GM12864 (cell line): ENCODE results near the gene MEOX2.

Source experiments
- DNase-seq: peaks from one replicate; pipeline ENCODE4 v3.0.0-alpha.2; 2011; ENCODE audit warnings: low read depth
- H3K4me3 ChIP-seq: 2 replicates; pipeline ENCODE4 v1.5.1; 2011; ENCODE audit warnings: mild to moderate bottlenecking, low read depth, low read length, control low read depth
- CTCF ChIP-seq: IDR thresholded peaks from 2 replicates; pipeline ENCODE4 v1.5.1; 2011; ENCODE audit warnings: low read depth, mild to moderate bottlenecking, moderate library complexity, low read length, control low read depth, inconsistent platforms; ENCODE audit errors: missing control alignments

MEOX2 gene

DNA sequence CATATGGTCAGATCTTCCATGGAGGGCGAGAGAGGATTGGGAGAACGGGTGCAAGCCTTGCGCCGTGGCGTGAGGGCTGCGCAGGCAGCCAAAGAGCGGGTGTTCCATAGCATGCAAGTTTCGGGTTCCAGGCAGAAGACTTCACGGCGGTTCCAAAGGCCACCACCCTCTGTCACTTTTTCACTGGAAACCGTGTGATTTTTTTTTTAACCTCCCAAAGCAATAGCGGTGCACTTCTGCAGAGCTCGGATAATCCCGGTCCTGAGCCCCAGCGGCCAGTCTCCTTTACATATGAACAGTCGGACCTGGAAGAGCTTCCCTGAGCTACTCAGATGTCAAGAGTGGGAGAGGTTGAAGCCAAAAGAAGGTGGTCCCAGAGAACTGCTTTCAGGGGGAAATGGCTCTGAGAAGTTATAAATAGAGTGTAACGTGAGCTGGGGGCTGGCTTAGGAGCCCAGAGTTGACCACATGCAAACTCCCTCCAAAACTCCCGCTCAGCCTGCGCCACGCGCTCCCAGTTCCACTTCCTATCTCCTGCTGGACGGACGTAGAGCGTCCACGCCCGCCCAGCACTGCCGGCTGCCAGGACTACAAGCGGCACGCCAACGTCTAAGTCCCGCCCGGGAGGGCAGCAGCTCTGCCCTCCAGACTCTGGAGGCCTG lies at the start of gene MEOX2:
Gene MEOX2 (minus strand): TSS at position 389 of the 662 bp plus-strand sequence. CDS start 281 bp downstream, at position 108.
- no peak within 1 kb of the TSS for H3K4me3 ChIP-seq
- TF ChIP-seq CTCF = no peak
- DNase-seq = no peak

DNA sequence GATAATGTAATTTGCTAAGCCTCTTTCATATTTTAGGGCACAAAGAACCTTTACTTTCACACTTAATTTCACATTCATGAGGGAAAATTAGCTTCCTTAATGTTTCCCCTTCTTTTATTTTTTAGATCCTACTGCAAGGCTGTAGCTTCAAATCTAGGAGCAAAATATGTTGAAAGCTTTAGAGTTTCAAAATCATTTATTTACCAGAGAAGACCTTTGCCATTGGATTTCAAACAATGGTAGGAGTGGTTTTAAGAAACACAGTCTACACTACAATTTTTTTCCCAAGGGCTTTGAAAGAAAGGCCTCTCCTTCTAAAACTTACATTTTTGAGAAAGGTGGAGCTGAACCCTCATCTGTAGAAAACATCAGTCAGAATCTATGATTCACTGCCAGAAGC lies 43.3 kb upstream of the MEOX2 start:
- no peak for TF ChIP-seq CTCF
- no peak for DNase-seq
- no peak overlapping the region for H3K4me3 ChIP-seq

DNA sequence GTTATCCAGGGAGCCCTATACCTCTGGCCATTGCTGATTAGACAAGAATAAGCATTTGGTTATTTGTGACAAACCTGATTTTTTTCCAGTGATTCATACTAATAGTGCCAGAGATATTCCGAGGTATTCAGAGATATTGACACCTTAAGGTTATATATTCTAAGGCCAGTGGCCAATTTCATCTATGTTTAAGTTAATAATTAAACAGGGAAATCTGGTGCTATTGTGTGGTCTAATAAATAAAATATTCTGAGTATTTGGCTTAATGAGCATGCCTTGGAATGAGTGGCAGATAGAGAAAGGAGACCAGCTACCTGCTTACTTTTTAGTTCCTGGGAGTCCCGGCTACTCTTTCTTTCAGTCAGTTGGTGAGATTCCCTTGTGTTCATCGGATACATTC lies 38.6 kb upstream of the MEOX2 start:
- no peak for TF ChIP-seq CTCF
- no peak overlapping the region for H3K4me3 ChIP-seq
- no peak for DNase-seq

DNA sequence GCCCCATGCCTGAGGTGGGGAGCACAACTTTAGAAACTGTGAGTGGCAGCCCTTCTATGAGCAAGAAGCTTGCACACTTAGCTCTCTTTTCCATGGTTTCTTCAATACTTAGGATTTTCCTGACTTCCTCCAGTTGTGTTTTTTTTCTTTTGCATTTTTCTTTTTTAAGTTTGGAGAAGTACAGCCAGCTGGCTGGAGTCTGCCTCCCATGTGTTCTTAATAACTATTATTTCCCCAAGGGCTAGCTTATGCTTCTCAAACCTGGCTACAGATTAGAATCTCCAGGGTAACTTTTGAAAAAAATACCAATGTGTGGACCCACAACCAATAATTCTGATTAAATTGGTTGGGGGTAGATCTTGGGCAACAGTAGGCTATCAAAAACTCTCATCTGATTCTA lies 37.4 kb upstream of the MEOX2 start:
- no peak for DNase-seq

GRCh38 chr7:15720849-15721471 lies 34.5 kb upstream of the MEOX2 start:
- H3K4me3 ChIP-seq = no peak overlapping the region
- peak; percentile 41 for TF ChIP-seq CTCF
- no peak for DNase-seq

More for the DNA sequence above, 37.4 kb upstream of the MEOX2 start:
- no peak for TF ChIP-seq CTCF
- no peak overlapping the region for H3K4me3 ChIP-seq

DNA sequence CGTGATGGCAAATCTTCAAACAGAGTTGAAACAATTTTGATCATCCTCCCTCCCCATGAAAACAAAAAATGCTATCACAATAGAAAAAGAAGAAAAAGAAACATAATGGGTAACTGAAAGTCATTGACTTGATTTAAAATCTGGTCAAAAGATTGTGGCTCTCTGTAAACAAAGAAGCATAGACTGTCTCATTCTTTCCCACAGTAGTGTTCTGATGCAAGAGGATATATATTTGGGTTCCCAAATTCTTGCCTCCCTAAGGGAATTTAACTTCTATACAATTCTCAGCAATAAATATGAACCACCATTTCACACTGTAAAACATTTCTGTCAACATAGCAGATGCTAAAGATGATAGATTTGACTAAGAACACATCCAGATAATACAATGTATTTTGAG lies 32.8 kb upstream of the MEOX2 start:
- DNase-seq = no peak
- H3K4me3 ChIP-seq = no peak overlapping the region
- TF ChIP-seq CTCF = no peak

GRCh38 chr7:15715435-15715834 lies 29.0 kb upstream of the MEOX2 start:
- no peak for DNase-seq
- no peak overlapping the region for H3K4me3 ChIP-seq
- no peak for TF ChIP-seq CTCF
